Smooth muscle cell (in vitro differentiated cells): ENCODE measurements around the gene KMT2B. TPM values are rescaled to one million over a fixed set of nuclear protein-coding genes. Genes with fewer than 3 reads are reported as not detected.

Experiments
- DNase-seq: peaks from one replicate; lab custom pipeline; 2025; ENCODE audit not compliant: unreplicated experiment; lab: John Stamatoyannopoulos, UW
- H2AFZ ChIP-seq: fragments of 200-600 bp; sonication (generic); 2 replicates; pipeline ENCODE4 v1.6.0; 2016; ENCODE audit warnings: antibody characterized with exemption, low read depth, mild to moderate bottlenecking
- H3F3A ChIP-seq: fragments of 200-600 bp; sonication (generic); 2 replicates; pipeline ENCODE4 v1.6.0; 2017; ENCODE audit warnings: antibody characterized with exemption, low read depth
- H3K27ac ChIP-seq: fragments of 200-600 bp; sonication (generic); 2 replicates; pipeline ENCODE4 v1.5.1; 2016; ENCODE audit warnings: low read depth, mild to moderate bottlenecking
- H3K27me3 ChIP-seq: fragments of 200-600 bp; sonication (generic); 2 replicates; pipeline ENCODE4 v1.6.1; 2016; ENCODE audit warnings: low read depth, mild to moderate bottlenecking
- H3K36me3 ChIP-seq: fragments of 200-600 bp; sonication (generic); 2 replicates; pipeline ENCODE4 v1.5.1; 2016; ENCODE audit warnings: low read depth
- H3K4me1 ChIP-seq: fragments of 200-600 bp; sonication (generic); 2 replicates; pipeline ENCODE4 v1.5.1; 2016; ENCODE audit warnings: low read depth
- H3K4me2 ChIP-seq: fragments of 200-600 bp; sonication (generic); 2 replicates; pipeline ENCODE4 v1.6.0; 2016; ENCODE audit warnings: mild to moderate bottlenecking
- H3K4me3 ChIP-seq: fragments of 200-600 bp; sonication (generic); 2 replicates; pipeline ENCODE4 v1.5.1; 2016; ENCODE audit warnings: mild to moderate bottlenecking
- H3K79me2 ChIP-seq: fragments of 200-600 bp; sonication (generic); 2 replicates; pipeline ENCODE4 v1.6.0; 2016; ENCODE audit warnings: low read depth, mild to moderate bottlenecking
- H3K9ac ChIP-seq: fragments of 200-600 bp; sonication (generic); 2 replicates; pipeline ENCODE4 v1.6.0; 2016; ENCODE audit warnings: low read depth
- H3K9me3 ChIP-seq: fragments of 200-600 bp; sonication (generic); replicated peaks from 2 replicates; pipeline ENCODE4 v1.5.1; 2016; ENCODE audit warnings: low read depth
- H4K20me1 ChIP-seq: fragments of 200-600 bp; sonication (generic); 2 replicates; pipeline ENCODE4 v1.6.0; 2016; ENCODE audit warnings: low read depth
- CTCF ChIP-seq: fragments of 200-600 bp; sonication (generic); IDR thresholded peaks from 2 replicates; pipeline ENCODE4 v1.5.1; 2017; ENCODE audit warnings: borderline replicate concordance, mild to moderate bottlenecking, antibody characterized with exemption; ENCODE audit not compliant: insufficient read depth, poor library complexity, severe bottlenecking
- WGBS: methylation state at CpG from one replicate; pipeline ENCODE4 v1.1.7; 2016; ENCODE audit warnings: low lambda C conversion rate; 5-methylcytosine and 5-hydroxymethylcytosine counted together
- polyA plus RNA-seq: library from polyadenylated mRNA; unstranded; fragments of >200 nt; fragmentation: Nextera tagmentation; extraction: Ambion mirVana; gene quantifications from 2 replicates; pipeline ENCODE4 v1.2.1, GENCODE V29; 2016
- total RNA-seq: library from RNA; depleted of rRNA; stranded (reverse); fragments of >200 nt; gene quantifications from 2 replicates; pipeline ENCODE4 v1.2.3, GENCODE V29; 2014

KMT2B gene
- total and polyA plus RNA-seq, 2 experiments from 2014 or later: 8.8 to 31.1 TPM

DNA sequence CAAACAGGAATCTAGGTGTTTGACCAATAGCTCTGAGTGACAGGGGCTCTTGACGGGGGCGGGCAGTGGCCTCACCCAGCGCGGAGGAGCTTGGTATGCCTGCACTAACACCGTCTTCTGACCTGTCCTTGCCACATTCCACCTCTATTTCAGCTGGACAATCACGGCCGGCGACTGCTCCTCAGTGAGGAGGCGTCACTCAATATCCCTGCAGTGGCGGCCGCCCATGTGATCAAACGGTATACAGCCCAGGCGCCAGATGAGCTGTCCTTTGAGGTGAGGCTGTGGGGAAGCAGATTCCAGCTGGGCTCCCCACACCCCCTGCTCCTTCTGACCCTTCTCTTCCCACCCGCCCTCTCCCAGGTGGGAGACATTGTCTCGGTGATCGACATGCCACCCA, 62.3 kb downstream of the KMT2B start:
- no peaks in the 10 kb centered on the region for H3K9me3 ChIP-seq
- no peaks in the 10 kb centered on the region for H3K36me3 ChIP-seq
- TF ChIP-seq CTCF: no peak
- H3K9ac ChIP-seq: no peak overlapping the region
- H2AFZ ChIP-seq: no peak overlapping the region
- 96% methylated on average over 14 of the region's 16 CpGs for WGBS
- H3K79me2 ChIP-seq: no peaks in the 10 kb centered on the region
- no peak overlapping the region for H3K4me3 ChIP-seq
- H3K4me1 ChIP-seq: peaks cover 6% of the 10 kb centered on the region
- no peak overlapping the region for H3K27ac ChIP-seq
- H3K27me3 ChIP-seq: no peaks in the 10 kb centered on the region
- DNase-seq: no peak
- no peaks in the 10 kb centered on the region for H3F3A ChIP-seq
- H4K20me1 ChIP-seq: no peaks in the 10 kb centered on the region
- no peak overlapping the region for H3K4me2 ChIP-seq

GRCh38 chr19:35780717-35781116, 62.9 kb downstream of the KMT2B start:
- no peak overlapping the region for H2AFZ ChIP-seq
- H3K36me3 ChIP-seq: no peaks in the 10 kb centered on the region
- no peaks in the 10 kb centered on the region for H4K20me1 ChIP-seq
- H3K9me3 ChIP-seq: no peaks in the 10 kb centered on the region
- no peak for DNase-seq
- H3F3A ChIP-seq: no peaks in the 10 kb centered on the region
- H3K79me2 ChIP-seq: no peaks in the 10 kb centered on the region
- H3K27ac ChIP-seq: no peak overlapping the region
- no peak for TF ChIP-seq CTCF
- no peaks in the 10 kb centered on the region for H3K27me3 ChIP-seq
- H3K4me2 ChIP-seq: no peak overlapping the region
- no peak overlapping the region for H3K4me3 ChIP-seq
- peaks cover 6% of the 10 kb centered on the region for H3K4me1 ChIP-seq
- WGBS: 96% methylated on average over 20 of the region's 20 CpGs
- no peak overlapping the region for H3K9ac ChIP-seq

GRCh38 chr19:35781650-35782049, 63.8 kb downstream of the KMT2B start:
- no peaks in the 10 kb centered on the region for H3K9me3 ChIP-seq
- 84% methylated on average over 9 of the region's 9 CpGs for WGBS
- no peaks in the 10 kb centered on the region for H4K20me1 ChIP-seq
- no peak overlapping the region for H2AFZ ChIP-seq
- H3K79me2 ChIP-seq: no peaks in the 10 kb centered on the region
- H3K4me1 ChIP-seq: no peaks in the 10 kb centered on the region
- DNase-seq: no peak
- no peak overlapping the region for H3K9ac ChIP-seq
- H3K27me3 ChIP-seq: no peaks in the 10 kb centered on the region
- no peaks in the 10 kb centered on the region for H3K36me3 ChIP-seq
- H3K4me3 ChIP-seq: no peak overlapping the region
- no peak for TF ChIP-seq CTCF
- H3F3A ChIP-seq: no peaks in the 10 kb centered on the region
- H3K4me2 ChIP-seq: no peak overlapping the region
- no peak overlapping the region for H3K27ac ChIP-seq

DNA sequence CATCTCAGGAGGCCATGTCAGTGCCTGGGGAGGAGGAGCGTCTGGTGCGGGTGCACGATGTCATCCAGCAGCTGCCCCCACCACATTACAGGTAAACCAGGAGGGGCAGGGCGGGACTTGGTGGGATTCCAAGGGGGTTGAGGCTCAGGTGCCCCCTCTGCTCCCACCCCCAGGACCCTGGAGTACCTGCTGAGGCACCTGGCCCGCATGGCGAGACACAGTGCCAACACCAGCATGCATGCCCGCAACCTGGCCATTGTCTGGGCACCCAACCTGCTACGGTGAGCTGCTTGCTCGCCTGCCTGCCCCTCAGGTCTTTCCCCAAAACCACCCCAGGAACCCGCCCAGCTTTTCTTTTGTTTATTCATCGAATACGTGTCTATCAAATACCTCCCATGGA, 64.8 kb downstream of the KMT2B start:
- no peaks in the 10 kb centered on the region for H4K20me1 ChIP-seq
- no peaks in the 10 kb centered on the region for H3K36me3 ChIP-seq
- no peak overlapping the region for H3K4me2 ChIP-seq
- H3K27me3 ChIP-seq: no peaks in the 10 kb centered on the region
- no peaks in the 10 kb centered on the region for H3K4me1 ChIP-seq
- no peaks in the 10 kb centered on the region for H3F3A ChIP-seq
- no peak overlapping the region for H2AFZ ChIP-seq
- DNase-seq: no peak
- H3K4me3 ChIP-seq: no peak overlapping the region
- no peak overlapping the region for H3K9ac ChIP-seq
- H3K79me2 ChIP-seq: no peaks in the 10 kb centered on the region
- 98% methylated on average over 12 of the region's 12 CpGs for WGBS
- no peak for TF ChIP-seq CTCF
- no peaks in the 10 kb centered on the region for H3K9me3 ChIP-seq
- H3K27ac ChIP-seq: no peak overlapping the region
